Activated CD8-positive, alpha-beta memory T cell treated with anti-CD3 and anti-CD28 coated beads, Interleukin-2, amount 50 U/mL, for 4 hours (primary cell): ENCODE data around the gene DISP3.

Source experiments
- DNase-seq: peaks from one replicate; pipeline ENCODE4 v3.0.0-alpha.2; 2020

The DISP3 gene

GRCh38 chr1:11458811-11459275 lies 20.1 kb upstream of the DISP3 start:
- no peak for DNase-seq

GRCh38 chr1:11461531-11462137 lies 17.3 kb upstream of the DISP3 start:
- no peak for DNase-seq

- no peak for DNase-seq
These were observed 16.6 kb upstream of the DISP3 start for GRCh38 chr1:11462224-11462923.

- no peak for DNase-seq
These were observed 15.8 kb upstream of the DISP3 start for GRCh38 chr1:11463177-11463576.

- DNase-seq, result no peak
These were observed 13.6 kb upstream of the DISP3 start for GRCh38 chr1:11465307-11465706.

- no peak for DNase-seq
These were observed 12.5 kb upstream of the DISP3 start for GRCh38 chr1:11466416-11466815.

- no peak for DNase-seq
These were observed 10.1 kb upstream of the DISP3 start for GRCh38 chr1:11468878-11469277.

- no peak for DNase-seq
These were observed 8.0 kb upstream of the DISP3 start for GRCh38 chr1:11470912-11471311.

- DNase-seq, result no peak
These were observed 7.5 kb upstream of the DISP3 start for GRCh38 chr1:11471473-11471872.

- DNase-seq, result no peak
These were observed 6.7 kb upstream of the DISP3 start for GRCh38 chr1:11472284-11472683.

- no peak for DNase-seq
These were observed 6.2 kb upstream of the DISP3 start for GRCh38 chr1:11472741-11473140.

GRCh38 chr1:11473491-11474034 lies 5.4 kb upstream of the DISP3 start:
- no peak for DNase-seq

- no peak for DNase-seq
These were observed 4.1 kb upstream of the DISP3 start for GRCh38 chr1:11474826-11475225.

- no peak for DNase-seq
These were observed 3.2 kb upstream of the DISP3 start for GRCh38 chr1:11475748-11476147.

GRCh38 chr1:11479375-11479979 lies 522 bp downstream of the DISP3 start:
- DNase-seq, result no peak

GRCh38 chr1:11481019-11481418 lies 2.1 kb downstream of the DISP3 start:
- no peak for DNase-seq

- DNase-seq, result no peak
These were observed 3.2 kb downstream of the DISP3 start for GRCh38 chr1:11482198-11482597.

- no peak for DNase-seq
These were observed 3.9 kb downstream of the DISP3 start for GRCh38 chr1:11482701-11483479.

- no peak for DNase-seq
These were observed 4.8 kb downstream of the DISP3 start for GRCh38 chr1:11483581-11484320.

GRCh38 chr1:11484321-11484655 lies 5.3 kb downstream of the DISP3 start:
- no peak for DNase-seq

- no peak for DNase-seq
These were observed 6.2 kb downstream of the DISP3 start for GRCh38 chr1:11485191-11485590.

GRCh38 chr1:11486231-11487009 lies 7.5 kb downstream of the DISP3 start:
- no peak for DNase-seq
